ENCODE data around the gene OR10T2. TPM values are rescaled to one million over a fixed set of nuclear protein-coding genes. Genes with fewer than 3 reads are reported as not detected.

The OR10T2 gene
- total RNA-seq, 2 donors from 2014 or later, result not detected

Other genes starting within 250 kb of the OR10T2 start
- gene CD1D, start 218.6 kb downstream of the OR10T2 start, total RNA-seq, result 1 to 10 TPM; 1.9 to 2.4 TPM
- not detected for gene CD1A, start 145.0 kb downstream of the OR10T2 start, total RNA-seq
- not detected for gene CD1C, start 109.5 kb downstream of the OR10T2 start, total RNA-seq
- gene CD1B, start 67.9 kb downstream of the OR10T2 start, total RNA-seq, result not detected
- gene CD1E, start 45.6 kb downstream of the OR10T2 start, total RNA-seq, result not detected
- not detected for gene OR10K2, start 26.8 kb upstream of the OR10T2 start, total RNA-seq
- not detected for gene OR10K1, start 62.4 kb upstream of the OR10T2 start, total RNA-seq
- not detected for gene OR10R2, start 72.8 kb upstream of the OR10T2 start, total RNA-seq
- not detected for gene OR6Y1, start 154.9 kb upstream of the OR10T2 start, total RNA-seq
- not detected for gene OR6P1, start 171.1 kb upstream of the OR10T2 start, total RNA-seq
- gene OR10X1, start 180.4 kb upstream of the OR10T2 start, total RNA-seq, result not detected
- not detected for gene OR10Z1, start 205.8 kb upstream of the OR10T2 start, total RNA-seq